Measurements from ENCODE around the gene IP6K3. TPM values are rescaled to one million over a fixed set of nuclear protein-coding genes. Genes with fewer than 3 reads are reported as not detected.

IP6K3 gene
- total RNA-seq, 1 donor from 2014 or later, result 3.0 TPM

DNA sequence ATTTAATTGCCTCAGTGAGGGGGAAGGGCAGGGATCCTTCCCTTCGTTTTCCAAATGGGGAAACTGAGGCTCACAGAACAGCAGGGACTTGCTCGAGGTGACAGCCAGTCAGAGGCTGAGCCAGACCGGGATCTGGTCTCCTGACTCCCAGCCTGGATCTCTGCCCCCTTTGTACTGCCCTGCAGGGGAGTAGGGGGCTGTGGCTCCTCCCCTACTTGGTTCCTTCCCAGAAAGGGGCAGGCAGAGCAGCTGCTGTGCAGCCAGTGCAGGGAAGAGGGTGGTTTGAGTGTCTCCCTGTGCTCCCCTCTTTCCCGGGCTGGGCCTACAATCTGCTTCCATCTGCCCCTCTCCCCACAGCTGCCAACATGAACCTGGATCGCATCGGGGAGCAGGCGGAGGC lies 72.9 kb downstream of the IP6K3 start:
- H3K36me3 Mint-ChIP-seq (ENCODE audit: unreplicated experiment), result peaks cover 4% of the 10 kb centered on the region
- H3K9me3 Mint-ChIP-seq (ENCODE audit: unreplicated experiment), result no peaks in the 10 kb centered on the region
- TF ChIP-seq, protein P1, sequence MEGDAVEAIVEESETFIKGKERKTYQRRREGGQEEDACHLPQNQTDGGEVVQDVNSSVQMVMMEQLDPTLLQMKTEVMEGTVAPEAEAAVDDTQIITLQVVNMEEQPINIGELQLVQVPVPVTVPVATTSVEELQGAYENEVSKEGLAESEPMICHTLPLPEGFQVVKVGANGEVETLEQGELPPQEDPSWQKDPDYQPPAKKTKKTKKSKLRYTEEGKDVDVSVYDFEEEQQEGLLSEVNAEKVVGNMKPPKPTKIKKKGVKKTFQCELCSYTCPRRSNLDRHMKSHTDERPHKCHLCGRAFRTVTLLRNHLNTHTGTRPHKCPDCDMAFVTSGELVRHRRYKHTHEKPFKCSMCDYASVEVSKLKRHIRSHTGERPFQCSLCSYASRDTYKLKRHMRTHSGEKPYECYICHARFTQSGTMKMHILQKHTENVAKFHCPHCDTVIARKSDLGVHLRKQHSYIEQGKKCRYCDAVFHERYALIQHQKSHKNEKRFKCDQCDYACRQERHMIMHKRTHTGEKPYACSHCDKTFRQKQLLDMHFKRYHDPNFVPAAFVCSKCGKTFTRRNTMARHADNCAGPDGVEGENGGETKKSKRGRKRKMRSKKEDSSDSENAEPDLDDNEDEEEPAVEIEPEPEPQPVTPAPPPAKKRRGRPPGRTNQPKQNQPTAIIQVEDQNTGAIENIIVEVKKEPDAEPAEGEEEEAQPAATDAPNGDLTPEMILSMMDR (IDR thresholded peaks at IDR 0.05), result no peak
- H3K27me3 Mint-ChIP-seq (ENCODE audit: unreplicated experiment), result no peaks in the 10 kb centered on the region
- no peak for DNase-seq (ENCODE audit: extremely low spot score, unreplicated experiment)
- peak overlapping the region; percentile 79 for H3K27ac Mint-ChIP-seq (ENCODE audit: unreplicated experiment)
- no peak overlapping the region for H3K4me3 Mint-ChIP-seq (ENCODE audit: unreplicated experiment)
- H3K4me1 Mint-ChIP-seq (ENCODE audit: unreplicated experiment), result peaks cover 60% of the 10 kb centered on the region

DNA sequence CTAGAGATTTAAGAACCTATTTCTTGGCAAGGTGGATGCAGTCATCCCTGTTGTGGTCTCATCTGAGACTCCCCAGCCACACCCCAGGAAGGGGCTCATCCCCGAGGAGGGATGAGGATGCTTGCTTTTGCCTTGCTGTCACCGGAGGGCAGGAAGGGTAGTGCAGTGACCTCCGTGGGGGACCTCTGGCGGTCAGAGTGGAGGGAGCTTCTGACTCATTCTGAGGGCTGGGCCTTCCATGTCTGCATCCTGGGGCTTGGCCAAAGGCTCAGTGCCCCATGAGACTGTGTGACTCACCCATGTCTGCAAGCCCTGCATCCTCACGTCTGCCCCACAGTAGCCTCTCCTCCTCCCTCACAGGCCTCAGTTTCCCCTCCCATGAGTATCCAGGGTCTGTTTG lies 73.9 kb downstream of the IP6K3 start:
- H3K9me3 Mint-ChIP-seq (ENCODE audit: unreplicated experiment), result no peaks in the 10 kb centered on the region
- H3K4me1 Mint-ChIP-seq (ENCODE audit: unreplicated experiment), result peaks cover 58% of the 10 kb centered on the region
- H3K27ac Mint-ChIP-seq (ENCODE audit: unreplicated experiment), result peak overlapping the region; percentile 79
- peak; percentile 91 for DNase-seq (ENCODE audit: extremely low spot score, unreplicated experiment)
- peaks cover 11% of the 10 kb centered on the region for H3K36me3 Mint-ChIP-seq (ENCODE audit: unreplicated experiment)
- TF ChIP-seq, protein P1 (IDR thresholded peaks at IDR 0.05), result peak; percentile 54
- H3K4me3 Mint-ChIP-seq (ENCODE audit: unreplicated experiment), result no peak overlapping the region
- no peaks in the 10 kb centered on the region for H3K27me3 Mint-ChIP-seq (ENCODE audit: unreplicated experiment)

DNA sequence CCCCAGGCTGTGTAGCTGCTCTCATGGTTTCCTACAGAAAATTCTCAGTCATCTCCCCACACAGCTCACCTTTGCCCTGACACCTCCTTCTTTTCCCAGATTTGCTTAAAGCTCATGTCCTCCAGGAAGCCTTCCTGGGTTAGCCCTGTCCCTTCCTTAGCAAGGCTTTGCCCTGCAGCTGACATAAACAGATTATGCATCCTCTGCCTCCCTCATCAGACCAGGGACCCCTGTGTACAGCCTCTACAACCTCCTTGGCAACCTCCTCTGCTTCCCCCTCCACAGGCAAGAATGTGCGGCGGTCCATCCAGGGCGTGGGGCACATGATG lies 75.0 kb downstream of the IP6K3 start:
- peaks cover 47% of the 10 kb centered on the region for H3K4me1 Mint-ChIP-seq (ENCODE audit: unreplicated experiment)
- no peak for DNase-seq (ENCODE audit: extremely low spot score, unreplicated experiment)
- no peaks in the 10 kb centered on the region for H3K27me3 Mint-ChIP-seq (ENCODE audit: unreplicated experiment)
- TF ChIP-seq, protein P1 (IDR thresholded peaks at IDR 0.05), result no peak
- H3K9me3 Mint-ChIP-seq (ENCODE audit: unreplicated experiment), result no peaks in the 10 kb centered on the region
- H3K27ac Mint-ChIP-seq (ENCODE audit: unreplicated experiment), result peak overlapping the region; percentile 38
- peaks cover 11% of the 10 kb centered on the region for H3K36me3 Mint-ChIP-seq (ENCODE audit: unreplicated experiment)
- no peak overlapping the region for H3K4me3 Mint-ChIP-seq (ENCODE audit: unreplicated experiment)

Small RNAs within 50 kb of the gene (microRNA-seq; reads per million reads assigned to microRNA genes)
- gene MIR3934 (ENCODE audit: unreplicated experiment), result 2.7 reads per million

Other genes starting within 250 kb of the IP6K3 start
- 20.5 and 22.6 TPM in 2 replicates for gene BAK1, start 166.6 kb downstream of the IP6K3 start, total RNA-seq
- gene ITPR3, start 125.6 kb downstream of the IP6K3 start, total RNA-seq, result 21.6 and 22.8 TPM in 2 replicates
- 68.9 and 75.7 TPM in 2 replicates for gene UQCC2, start 35.2 kb downstream of the IP6K3 start, total RNA-seq
- 69.3 and 70.4 TPM in 2 replicates for gene LEMD2, start 42.2 kb upstream of the IP6K3 start, total RNA-seq
- gene MLN, start 57.1 kb upstream of the IP6K3 start, total RNA-seq, result not detected in 2 replicates

Measured in osteocyte (in vitro differentiated cells).